ENCODE results near the gene UBE2J2. TPM values are rescaled to one million over a fixed set of nuclear protein-coding genes. Genes with fewer than 3 reads are reported as not detected.

The UBE2J2 gene
- total and polyA plus RNA-seq, 2 of the 4 experiments (the other 2 are of a cell fraction): 20.6 to 67.5 TPM

GRCh38 chr1:1297802-1298424, 24.3 kb upstream of the UBE2J2 start (continued):
- no peak for TF ChIP-seq CTCF (conservative IDR thresholded peaks at IDR 0.05; ENCODE audit: low read depth, low read length)

Data from IMR-90 (cell line).